ENCODE data around the gene GRM8. TPM values are rescaled to one million over a fixed set of nuclear protein-coding genes. Genes with fewer than 3 reads are reported as not detected.
A peak's percentile ranks its signal among the peaks of the same experiment; 100 is the strongest.

Gene GRM8
- total RNA-seq = 0.30 TPM
- long read RNA-seq = 0 reads

DNA sequence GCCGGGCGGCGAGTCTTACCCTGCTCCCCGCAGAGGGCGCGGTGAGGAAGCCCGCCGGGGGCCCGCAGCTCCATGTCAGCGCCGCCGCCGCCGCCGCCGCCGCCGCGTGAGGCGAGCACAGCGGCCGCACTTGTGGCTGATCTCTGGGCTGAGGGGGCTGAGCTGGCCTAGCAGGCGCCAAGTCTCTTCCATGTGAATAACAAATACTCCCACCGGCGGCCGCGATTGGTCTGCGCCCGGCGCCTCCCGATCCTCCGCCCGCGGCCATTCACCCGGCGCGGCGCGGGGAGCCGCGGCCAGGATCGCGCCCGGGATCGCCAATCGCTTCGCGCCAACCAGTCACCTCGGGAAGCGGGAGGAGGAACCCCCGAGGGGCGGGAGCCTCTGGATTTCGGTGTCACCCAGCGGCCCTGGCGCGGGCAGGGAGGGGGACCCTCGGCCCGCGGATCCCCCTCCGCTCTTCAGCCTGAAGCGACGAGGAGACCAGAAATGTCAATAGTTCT lies at the start of gene GRM8:
Gene GRM8, minus strand, starts transcription at position 164 of the 503 bp plus-strand sequence.
- intact Hi-C loops (cut with DNase I) = loop anchor here (5.0 kb wide), 2 partner anchors 146 to 334 kb away; partner anchors contain the start of genes ARF5 and GCC1
- DNase-seq (ENCODE audit: low spot score) = no peak

DNA sequence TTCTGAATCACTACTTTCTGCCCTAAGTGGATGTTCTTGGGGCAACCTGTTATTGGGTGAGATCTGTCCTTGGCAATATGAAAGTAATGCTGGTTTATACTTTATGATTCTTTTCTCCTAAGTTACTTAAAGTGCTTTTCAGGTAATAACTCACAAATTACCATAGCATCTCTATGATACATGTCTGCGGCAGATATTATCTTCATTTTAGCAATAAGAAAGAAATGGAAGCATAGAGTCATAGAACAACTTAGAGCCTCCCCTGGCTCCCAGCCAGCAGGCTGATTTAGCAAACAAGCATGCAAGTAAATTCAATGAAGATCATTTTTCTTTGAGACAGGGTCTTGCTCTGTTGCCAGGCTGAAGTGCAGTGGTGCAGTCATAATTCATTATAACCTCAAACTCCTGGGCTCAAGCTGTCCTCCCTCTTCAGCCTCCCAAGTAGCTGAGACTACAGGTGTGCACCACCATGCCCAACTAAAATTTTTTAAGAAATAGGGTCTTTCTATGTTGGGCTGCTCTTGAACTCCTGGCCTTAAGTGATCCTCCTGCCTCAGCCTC lies 38.1 kb upstream of the GRM8 start:
- intact Hi-C loops (cut with DNase I) = no loop called here
- no peak for DNase-seq (ENCODE audit: low spot score)

GRCh38 chr7:127290116-127290655 lies 37.4 kb upstream of the GRM8 start:
- intact Hi-C loops (cut with DNase I) = no loop called here
- DNase-seq (ENCODE audit: low spot score) = no peak

GRCh38 chr7:127287133-127287532 lies 34.4 kb upstream of the GRM8 start:
- intact Hi-C loops (cut with DNase I) = no loop called here

DNA sequence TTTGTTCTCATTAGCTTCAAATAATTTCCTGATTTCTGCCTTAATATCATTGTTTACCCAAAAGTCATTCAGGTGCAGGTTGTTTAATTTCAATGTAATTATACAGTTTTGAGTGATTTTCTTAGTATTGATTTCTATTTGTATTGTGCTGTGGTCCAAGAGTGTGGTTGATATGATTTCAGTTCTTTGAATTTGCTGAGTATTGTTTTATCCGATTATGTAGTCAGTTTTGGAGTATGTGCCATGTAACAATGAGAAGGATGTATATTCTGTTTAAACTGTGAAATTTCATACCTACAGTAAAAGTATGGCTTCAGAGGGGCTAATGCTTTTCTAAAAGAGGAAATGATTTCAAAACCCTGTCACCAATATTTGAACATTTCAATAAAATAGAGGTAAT lies 17.4 kb upstream of the GRM8 start:
- DNase-seq (ENCODE audit: low spot score) = no peak
- intact Hi-C loops (cut with DNase I) = no loop called here

More at GRCh38 chr7:127287133-127287532, 34.4 kb upstream of the GRM8 start:
- no peak for DNase-seq (ENCODE audit: low spot score)

DNA sequence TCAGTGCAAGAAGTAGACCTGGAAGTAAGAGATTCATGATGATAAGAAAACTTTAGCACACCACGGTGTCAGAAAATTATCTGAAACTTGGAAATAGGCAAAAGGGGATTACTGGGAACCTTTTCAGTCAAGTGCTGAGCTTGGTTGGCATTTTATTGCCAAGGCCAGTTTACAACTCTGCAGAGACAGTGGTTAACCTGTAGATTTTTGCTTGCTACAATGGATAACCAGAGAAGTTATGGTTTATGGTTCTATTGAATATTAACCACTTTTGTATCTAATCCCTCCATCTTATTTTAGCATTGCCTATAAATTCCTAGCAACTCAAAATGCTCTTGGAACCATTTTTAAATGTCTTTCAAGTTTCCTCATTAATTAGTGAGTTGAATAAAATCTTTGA lies 13.3 kb upstream of the GRM8 start:
- intact Hi-C loops (cut with DNase I) = no loop called here

DNA sequence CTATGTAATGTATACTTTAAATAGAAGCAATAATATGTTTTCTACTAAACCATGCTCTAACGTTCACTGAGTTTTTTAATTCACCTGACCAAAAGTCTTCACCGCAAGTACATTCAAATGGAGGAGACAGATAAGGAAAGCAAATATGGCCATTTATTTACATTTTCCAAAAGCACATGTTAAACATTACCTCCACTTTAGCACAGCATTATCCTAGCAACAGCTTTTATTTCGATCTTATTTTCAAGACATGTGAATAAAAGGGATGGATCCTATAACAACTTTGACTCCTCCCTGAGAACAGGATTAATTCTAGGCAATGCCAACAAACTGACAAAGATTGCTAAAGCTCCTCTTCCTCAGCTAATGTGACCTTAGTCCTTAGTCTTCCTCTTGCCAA lies 11.5 kb upstream of the GRM8 start:
- intact Hi-C loops (cut with DNase I) = no loop called here
- no peak for DNase-seq (ENCODE audit: low spot score)

More for the DNA sequence above, 13.3 kb upstream of the GRM8 start:
- no peak for DNase-seq (ENCODE audit: low spot score)

- no peak for DNase-seq (ENCODE audit: low spot score)
- intact Hi-C loops (cut with DNase I) = loop anchor here (5.0 kb wide), 1 partner anchor 456 kb away; no protein-coding TSS in a partner anchor
These were observed 5.4 kb upstream of the GRM8 start for GRCh38 chr7:127258111-127258510.

- no peak for DNase-seq (ENCODE audit: low spot score)
- intact Hi-C loops (cut with DNase I) = loop anchor here (5.0 kb wide), 1 partner anchor 455 kb away; no protein-coding TSS in a partner anchor
These were observed 4.3 kb upstream of the GRM8 start for GRCh38 chr7:127257086-127257485.

DNA sequence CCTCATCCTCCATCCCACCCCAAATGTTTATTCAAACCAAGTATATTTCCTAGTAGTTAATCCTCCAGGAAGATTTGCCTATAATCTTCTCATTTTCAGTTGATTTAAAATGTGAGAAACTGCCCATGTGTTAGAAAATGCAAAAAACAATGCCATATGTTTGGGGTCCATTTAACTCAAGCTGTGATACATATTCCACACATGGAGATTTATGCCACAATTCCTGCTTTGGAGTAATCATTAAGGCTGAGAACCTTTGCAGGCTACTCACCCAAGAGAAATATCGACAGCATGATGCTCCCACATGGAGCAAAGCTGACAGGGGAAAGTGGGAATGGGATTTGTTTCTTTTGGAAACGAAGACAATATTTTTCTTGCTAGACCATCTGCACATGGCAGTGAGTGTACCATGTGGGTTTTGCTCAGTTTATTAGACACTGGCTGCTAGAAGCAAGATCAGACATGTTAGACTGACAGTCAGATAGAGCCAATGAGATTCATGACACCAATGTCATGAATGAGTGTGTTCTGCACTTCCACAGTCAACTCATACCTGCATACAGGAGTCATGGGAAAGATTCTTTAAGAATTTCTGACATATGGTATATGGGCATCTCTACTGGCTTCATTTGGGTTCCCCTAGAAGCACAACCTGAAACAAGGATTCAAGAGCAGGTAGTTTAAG lies 3.4 kb upstream of the GRM8 start:
- intact Hi-C loops (cut with DNase I) = loop anchor here (5.0 kb wide), 1 partner anchor 454 kb away; no protein-coding TSS in a partner anchor
- DNase-seq (ENCODE audit: low spot score) = no peak

- intact Hi-C loops (cut with DNase I) = loop anchor here (5.0 kb wide), 2 partner anchors 147 to 333 kb away; partner anchors contain the start of genes ARF5 and GCC1
- no peak for DNase-seq (ENCODE audit: low spot score)
These were observed 1.5 kb upstream of the GRM8 start for GRCh38 chr7:127254163-127254684.

GRCh38 chr7:127253281-127254162 lies 781 bp upstream of the GRM8 start:
- intact Hi-C loops (cut with DNase I) = loop anchor here (5.0 kb wide), 2 partner anchors 146 to 334 kb away; partner anchors contain the start of genes ARF5 and GCC1
- peak; percentile 77 for DNase-seq (ENCODE audit: low spot score)

DNA sequence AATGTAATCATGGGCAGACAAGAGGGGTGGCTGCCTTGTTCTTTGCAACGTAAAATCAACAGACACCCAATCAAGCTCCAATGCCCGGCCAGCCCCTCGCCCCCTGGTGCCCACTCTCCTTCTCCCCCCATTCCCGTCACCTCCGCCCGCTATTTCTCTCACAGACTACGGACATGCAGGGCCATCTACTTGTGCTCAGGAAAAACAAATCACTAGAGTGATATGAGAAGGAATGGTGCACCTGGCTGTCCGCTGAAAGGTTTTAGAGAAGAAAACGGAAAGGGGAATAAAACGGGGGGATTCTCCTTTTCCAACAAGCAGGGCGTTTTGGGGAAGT lies 396 bp downstream of the GRM8 start:
- intact Hi-C loops (cut with DNase I) = loop anchor here (5.0 kb wide), 2 partner anchors 145 to 335 kb away; partner anchors contain the start of genes ARF5 and GCC1
- DNase-seq (ENCODE audit: low spot score) = no peak

DNA sequence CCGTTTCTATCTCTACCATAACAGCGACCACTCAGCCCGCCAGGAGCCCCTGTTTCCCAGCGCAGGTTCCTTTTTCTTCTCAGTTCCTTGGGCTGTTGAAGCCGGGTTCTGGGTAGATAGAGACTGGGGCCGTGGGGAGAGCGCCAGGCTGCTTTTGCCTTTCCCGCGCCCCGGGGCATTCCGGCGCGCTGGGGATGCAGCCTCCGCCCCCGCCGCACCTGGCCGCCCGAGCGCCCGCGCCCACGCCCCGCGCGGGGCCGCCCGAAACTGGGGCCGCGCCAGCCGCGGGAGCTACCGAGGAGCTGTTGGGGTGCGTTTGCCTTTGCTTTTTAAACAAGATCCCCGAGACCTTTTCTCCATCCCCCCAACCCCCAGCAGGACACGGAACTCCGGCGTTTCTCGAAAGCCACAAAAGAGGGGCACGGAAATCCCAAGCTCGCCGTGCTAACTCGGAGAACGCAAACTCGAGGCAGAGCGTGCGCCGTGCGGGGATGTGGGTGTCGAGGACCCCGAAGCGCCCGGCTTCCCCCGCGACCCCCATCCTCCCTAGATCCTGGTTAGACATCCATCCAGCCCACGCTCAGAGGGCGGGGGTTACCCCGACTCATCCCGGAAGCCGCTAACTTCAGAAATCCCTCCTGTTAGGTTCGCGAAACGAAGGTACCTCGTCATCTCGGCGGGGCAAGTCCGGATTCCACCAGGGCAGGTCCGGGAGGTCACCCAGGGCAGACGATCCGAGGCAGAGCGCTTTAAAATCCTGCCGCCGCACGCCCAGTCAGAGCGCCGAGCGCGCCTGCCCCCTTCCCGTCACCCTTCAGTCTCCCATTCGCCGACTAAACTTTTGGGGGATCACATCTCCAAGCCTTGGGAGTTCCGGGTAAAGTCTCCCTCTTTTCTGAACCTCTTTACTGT lies 1.0 kb downstream of the GRM8 start:
- no peak for DNase-seq (ENCODE audit: low spot score)
- intact Hi-C loops (cut with DNase I) = loop anchor here (5.0 kb wide), 2 partner anchors 144 to 336 kb away; partner anchors contain the start of genes ARF5 and GCC1

DNA sequence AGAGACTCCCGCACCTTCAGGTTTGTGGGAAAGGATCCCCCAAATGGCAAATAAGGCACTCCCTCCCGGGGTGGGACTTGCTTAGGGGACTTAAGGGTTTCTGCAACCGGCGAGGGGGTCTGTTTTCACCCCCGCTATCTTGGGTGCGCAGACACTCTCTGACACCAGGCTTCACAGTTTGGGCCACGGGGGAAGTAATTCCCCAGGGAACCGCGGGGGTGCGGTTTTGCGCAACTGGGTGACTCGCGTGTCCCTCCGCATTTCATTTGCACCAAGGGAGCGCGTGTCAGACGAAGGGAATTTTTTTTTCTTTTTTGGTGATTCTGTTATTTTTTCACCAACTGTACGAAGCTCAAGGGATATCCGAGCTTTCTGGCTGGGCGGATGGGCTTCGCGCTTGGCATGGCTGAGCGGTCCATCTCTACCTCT lies 1.7 kb downstream of the GRM8 start:
- intact Hi-C loops (cut with DNase I) = loop anchor here (5.0 kb wide), 2 partner anchors 144 to 336 kb away; partner anchors contain the start of genes ARF5 and GCC1
- DNase-seq (ENCODE audit: low spot score) = no peak

DNA sequence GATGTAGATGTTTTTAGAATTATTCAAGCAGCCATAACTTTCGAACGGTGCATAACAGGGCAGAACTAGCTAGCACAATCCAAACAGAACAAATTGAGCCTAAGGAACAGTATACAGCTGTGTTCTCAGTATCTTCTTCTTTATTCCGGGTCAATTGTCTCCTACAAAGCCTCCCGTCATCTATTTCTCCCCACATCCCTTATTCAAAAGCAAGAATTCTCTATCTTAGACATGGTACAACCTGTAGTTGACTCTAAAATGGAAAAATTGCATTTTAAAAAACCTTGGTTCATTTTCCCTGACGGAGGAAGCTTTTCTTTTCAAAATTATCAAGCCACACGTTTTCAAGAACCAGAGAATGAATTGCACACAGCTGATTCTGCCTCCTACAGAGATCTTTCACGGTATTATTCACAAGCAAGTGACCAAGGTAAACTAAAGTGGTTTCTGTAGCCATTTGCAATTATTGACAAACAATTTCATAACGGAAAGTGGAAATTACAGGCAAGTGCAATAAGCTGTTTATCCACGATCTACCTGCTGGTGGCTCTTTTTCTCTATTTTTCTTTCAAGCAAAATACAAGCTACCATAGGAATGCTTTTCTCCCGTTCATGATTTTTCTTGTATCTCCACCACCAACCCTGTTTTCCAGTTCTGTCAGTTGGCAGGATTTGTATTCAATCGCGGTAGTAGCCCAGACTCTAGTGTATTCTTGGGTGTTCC lies 2.3 kb downstream of the GRM8 start:
- no peak for DNase-seq (ENCODE audit: low spot score)
- intact Hi-C loops (cut with DNase I) = loop anchor here (5.0 kb wide), 2 partner anchors 143 to 337 kb away; partner anchors contain the start of genes ARF5 and GCC1

DNA sequence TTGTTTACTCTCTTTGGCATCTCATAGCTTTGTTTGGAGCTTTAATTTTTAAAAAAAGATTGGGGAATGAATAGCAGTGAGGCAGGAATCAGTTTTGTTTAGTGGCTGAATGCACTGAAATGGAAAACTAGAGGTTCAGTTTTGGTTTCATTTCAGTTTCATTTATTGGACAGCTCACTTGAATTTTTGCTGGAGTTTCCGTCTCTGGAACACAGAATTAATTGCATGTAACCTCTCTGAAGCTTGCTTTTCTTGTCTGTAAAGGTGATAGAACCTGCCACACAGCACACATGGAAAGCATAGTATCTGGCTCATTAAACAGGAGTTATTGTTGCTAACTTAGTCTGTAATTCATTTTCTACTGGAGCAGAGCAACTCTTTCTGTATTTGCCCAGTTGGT lies 7.1 kb downstream of the GRM8 start:
- DNase-seq (ENCODE audit: low spot score) = no peak
- intact Hi-C loops (cut with DNase I) = no loop called here
